ENCODE measurements around the gene COL28A1. TPM values are rescaled to one million over a fixed set of nuclear protein-coding genes. Genes with fewer than 3 reads are reported as not detected.
A peak's percentile ranks its signal among the peaks of the same experiment; 100 is the strongest.

The COL28A1 gene
- total RNA-seq, 1 donor from 2014 or later = 3.3 TPM

DNA sequence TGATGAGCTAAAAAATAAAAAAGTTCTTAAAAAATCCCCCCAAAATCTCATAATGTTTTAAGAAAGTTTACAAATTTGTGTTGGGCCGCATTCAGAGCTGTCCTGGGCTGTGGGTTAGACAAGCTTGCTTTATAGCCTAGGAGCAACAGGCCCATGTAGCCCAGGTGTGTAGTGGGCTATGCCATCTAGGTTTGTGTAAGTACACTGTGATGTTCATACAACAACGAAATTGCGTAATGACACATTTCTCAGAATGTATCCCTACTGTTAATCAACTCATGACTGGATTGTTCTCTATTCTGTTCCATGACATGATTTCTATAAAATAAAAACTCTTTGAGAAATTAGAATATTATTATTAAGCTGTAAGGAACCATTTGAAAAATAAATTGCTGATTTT, 44.0 kb upstream of the COL28A1 start:
- H3K36me3 Mint-ChIP-seq = peaks cover 22% of the 10 kb centered on the region
- H3K4me1 Mint-ChIP-seq (ENCODE audit: unreplicated experiment) = no peaks in the 10 kb centered on the region
- H3K27me3 Mint-ChIP-seq = no peaks in the 10 kb centered on the region
- DNase-seq (ENCODE audit: extremely low spot score, unreplicated experiment) = no peak
- no peak overlapping the region for H3K4me3 Mint-ChIP-seq
- TF ChIP-seq, protein P1, sequence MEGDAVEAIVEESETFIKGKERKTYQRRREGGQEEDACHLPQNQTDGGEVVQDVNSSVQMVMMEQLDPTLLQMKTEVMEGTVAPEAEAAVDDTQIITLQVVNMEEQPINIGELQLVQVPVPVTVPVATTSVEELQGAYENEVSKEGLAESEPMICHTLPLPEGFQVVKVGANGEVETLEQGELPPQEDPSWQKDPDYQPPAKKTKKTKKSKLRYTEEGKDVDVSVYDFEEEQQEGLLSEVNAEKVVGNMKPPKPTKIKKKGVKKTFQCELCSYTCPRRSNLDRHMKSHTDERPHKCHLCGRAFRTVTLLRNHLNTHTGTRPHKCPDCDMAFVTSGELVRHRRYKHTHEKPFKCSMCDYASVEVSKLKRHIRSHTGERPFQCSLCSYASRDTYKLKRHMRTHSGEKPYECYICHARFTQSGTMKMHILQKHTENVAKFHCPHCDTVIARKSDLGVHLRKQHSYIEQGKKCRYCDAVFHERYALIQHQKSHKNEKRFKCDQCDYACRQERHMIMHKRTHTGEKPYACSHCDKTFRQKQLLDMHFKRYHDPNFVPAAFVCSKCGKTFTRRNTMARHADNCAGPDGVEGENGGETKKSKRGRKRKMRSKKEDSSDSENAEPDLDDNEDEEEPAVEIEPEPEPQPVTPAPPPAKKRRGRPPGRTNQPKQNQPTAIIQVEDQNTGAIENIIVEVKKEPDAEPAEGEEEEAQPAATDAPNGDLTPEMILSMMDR (conservative IDR thresholded peaks at IDR 0.05) = no peak
- no peak overlapping the region for H3K27ac Mint-ChIP-seq
- no peaks in the 10 kb centered on the region for H3K9me3 Mint-ChIP-seq

DNA sequence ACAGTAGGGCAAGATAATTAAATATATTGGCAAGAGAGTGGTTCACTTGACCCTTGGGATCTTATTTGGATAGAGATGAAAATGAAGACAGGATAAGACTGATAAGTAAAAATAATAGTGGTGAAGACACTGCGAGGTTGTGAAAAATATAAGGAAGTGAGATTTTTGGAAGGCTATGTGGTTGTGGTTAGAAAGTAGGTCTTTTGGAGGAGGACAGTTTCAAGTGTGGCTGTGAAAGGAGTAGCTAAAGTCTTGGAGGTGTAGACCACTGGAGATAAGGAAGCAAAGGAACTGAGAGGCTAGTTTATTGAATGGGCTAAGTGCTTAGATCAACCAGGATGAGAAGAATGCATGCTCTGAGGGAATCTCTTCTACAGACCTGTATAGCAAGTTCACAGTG, 42.2 kb upstream of the COL28A1 start:
- H3K4me3 Mint-ChIP-seq = no peak overlapping the region
- TF ChIP-seq, protein P1 (conservative IDR thresholded peaks at IDR 0.05) = no peak
- H3K36me3 Mint-ChIP-seq = peaks cover 36% of the 10 kb centered on the region
- H3K9me3 Mint-ChIP-seq = no peaks in the 10 kb centered on the region
- DNase-seq (ENCODE audit: extremely low spot score, unreplicated experiment) = no peak
- no peak overlapping the region for H3K27ac Mint-ChIP-seq
- H3K4me1 Mint-ChIP-seq (ENCODE audit: unreplicated experiment) = no peaks in the 10 kb centered on the region
- no peaks in the 10 kb centered on the region for H3K27me3 Mint-ChIP-seq

- H3K36me3 Mint-ChIP-seq = peaks cover 31% of the 10 kb centered on the region
- no peak for DNase-seq (ENCODE audit: extremely low spot score, unreplicated experiment)
- TF ChIP-seq, protein P1 (conservative IDR thresholded peaks at IDR 0.05) = no peak
- no peak overlapping the region for H3K4me3 Mint-ChIP-seq
- no peak overlapping the region for H3K27ac Mint-ChIP-seq
- H3K4me1 Mint-ChIP-seq (ENCODE audit: unreplicated experiment) = no peaks in the 10 kb centered on the region
- H3K9me3 Mint-ChIP-seq = no peaks in the 10 kb centered on the region
- H3K27me3 Mint-ChIP-seq = no peaks in the 10 kb centered on the region
These were observed 40.7 kb upstream of the COL28A1 start for GRCh38 chr7:7576344-7576743.

DNA sequence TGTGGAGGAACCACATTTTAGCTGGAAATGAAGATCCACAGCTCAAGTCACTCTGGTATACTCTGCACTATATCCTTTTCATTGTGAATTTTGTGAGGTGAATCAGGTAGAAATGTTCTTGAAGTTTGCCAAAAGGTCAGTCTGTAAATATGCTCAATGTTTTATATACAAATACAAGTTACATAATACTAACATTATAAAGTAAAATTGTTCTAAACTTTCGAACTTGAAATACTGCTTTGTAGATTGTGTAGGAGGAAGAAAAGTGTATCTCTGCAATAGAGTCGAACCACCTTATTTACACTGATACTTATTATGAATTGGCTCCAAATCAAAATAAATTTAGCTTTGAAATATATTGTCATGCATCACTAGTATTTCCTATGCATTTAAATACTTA, 38.0 kb upstream of the COL28A1 start:
- Mint-ChIP-seq H3K27me3 (no peaks in the 10 kb centered on the region), H3K4me1 (ENCODE audit: unreplicated experiment) (peaks cover 15% of the 10 kb centered on the region)

GRCh38 chr7:7570584-7570983, 34.9 kb upstream of the COL28A1 start:
- peaks cover 6% of the 10 kb centered on the region for H3K9me3 Mint-ChIP-seq
- no peak overlapping the region for H3K4me3 Mint-ChIP-seq
- peak overlapping the region; percentile 7 for H3K27ac Mint-ChIP-seq
- H3K36me3 Mint-ChIP-seq = peaks cover 47% of the 10 kb centered on the region
- peaks cover 25% of the 10 kb centered on the region for H3K4me1 Mint-ChIP-seq (ENCODE audit: unreplicated experiment)
- TF ChIP-seq, protein P1 (conservative IDR thresholded peaks at IDR 0.05) = no peak
- no peak for DNase-seq (ENCODE audit: extremely low spot score, unreplicated experiment)
- H3K27me3 Mint-ChIP-seq = no peaks in the 10 kb centered on the region

More for the DNA sequence above, 38.0 kb upstream of the COL28A1 start:
- Mint-ChIP-seq H3K9me3 (peaks cover 6% of the 10 kb centered on the region), H3K4me3 (no peak overlapping the region), H3K27ac (no peak overlapping the region), H3K36me3 (peaks cover 42% of the 10 kb centered on the region)
- TF ChIP-seq, protein P1 (conservative IDR thresholded peaks at IDR 0.05) = no peak
- DNase-seq (ENCODE audit: extremely low spot score, unreplicated experiment) = no peak

DNA sequence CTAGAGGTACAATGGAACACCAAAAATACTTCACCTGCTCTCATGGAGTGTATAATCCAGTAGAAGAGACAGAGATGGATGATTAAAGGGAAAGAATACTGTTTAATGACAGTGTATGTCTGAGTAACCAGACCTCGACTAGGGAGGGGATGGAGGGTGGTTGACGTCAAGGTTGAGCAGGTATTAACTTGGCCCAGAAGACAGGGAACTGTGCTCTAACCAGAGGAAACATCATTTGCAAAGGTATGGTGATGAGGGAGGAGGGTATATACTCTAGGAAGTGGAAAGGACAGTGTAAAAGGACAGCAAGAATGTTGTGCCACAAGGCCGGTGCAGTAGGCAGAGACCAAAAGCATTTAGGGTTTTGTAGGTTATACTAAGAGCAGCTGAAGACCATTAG, 33.9 kb upstream of the COL28A1 start:
- H3K27ac Mint-ChIP-seq = peak overlapping the region; percentile 77
- peak overlapping the region; percentile 88 for H3K4me3 Mint-ChIP-seq
- peaks cover 46% of the 10 kb centered on the region for H3K36me3 Mint-ChIP-seq
- DNase-seq (ENCODE audit: extremely low spot score, unreplicated experiment) = no peak
- peaks cover 25% of the 10 kb centered on the region for H3K4me1 Mint-ChIP-seq (ENCODE audit: unreplicated experiment)
- no peaks in the 10 kb centered on the region for H3K27me3 Mint-ChIP-seq
- peaks cover 6% of the 10 kb centered on the region for H3K9me3 Mint-ChIP-seq
- TF ChIP-seq, protein P1 (conservative IDR thresholded peaks at IDR 0.05) = no peak

All from type B pancreatic cell (in vitro differentiated cells).